Activated CD4-positive, alpha-beta T cell treated with anti-CD3 and anti-CD28 coated beads, Interleukin-2, amount 50 U/mL, for 48 hours (primary cell): ENCODE data around the gene MSANTD1.

ENCODE experiments used
- DNase-seq, 2 experiments: peaks; one replicate each; pipeline ENCODE4 v3.0.0-alpha.2; 2020

MSANTD1 gene

GRCh38 chr4:3304831-3305609 lies 56.1 kb downstream of the MSANTD1 start:
- no peak for DNase-seq

DNA sequence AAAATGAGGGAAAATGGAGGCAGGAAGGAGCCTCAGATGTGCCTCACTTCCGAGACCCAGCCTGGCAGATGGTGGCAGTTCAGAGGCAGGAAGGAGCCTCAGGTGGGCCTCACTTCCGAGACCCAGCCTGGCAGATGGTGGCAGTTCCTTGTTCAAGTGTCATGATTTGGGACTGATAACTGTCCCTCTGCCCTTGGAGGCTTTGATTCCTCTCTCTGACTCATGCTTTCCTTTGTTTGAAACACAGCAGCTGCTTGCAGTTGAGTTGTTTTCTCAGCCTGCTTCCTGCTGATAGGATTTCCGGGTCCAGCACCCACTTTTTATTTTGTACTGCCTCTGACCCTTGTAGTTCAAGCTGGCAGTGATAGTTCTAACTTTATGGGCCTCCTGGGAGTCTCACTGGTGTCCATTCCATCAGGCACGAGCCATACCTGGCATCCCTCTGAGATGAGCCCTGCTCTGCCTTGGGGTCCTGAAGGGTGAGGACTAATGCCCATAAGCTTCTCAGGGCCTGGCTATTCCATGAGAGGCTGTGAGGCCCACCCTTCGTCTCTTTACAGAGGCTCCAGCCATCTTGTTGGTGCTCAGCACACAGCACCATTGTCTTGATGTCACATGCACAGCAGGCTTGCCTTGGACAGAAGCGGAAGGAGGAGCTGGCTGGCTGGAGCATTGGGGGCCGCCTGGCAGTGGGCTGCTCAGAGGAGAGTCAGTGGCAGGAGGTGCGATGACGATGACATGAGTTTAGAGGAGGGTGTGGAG lies 56.8 kb downstream of the MSANTD1 start:
- no peak for DNase-seq
